HepG2 (cell line): Measurements from ENCODE around the gene ZSCAN21. TPM values are rescaled to one million over a fixed set of nuclear protein-coding genes. Genes with fewer than 3 reads are reported as not detected.

ENCODE experiments used
- ARID2 ChIP-seq: sonication (generic); formaldehyde crosslinking; IDR thresholded peaks from 2 replicates; pipeline ENCODE4 v1.8.1; 2022; ENCODE audit warnings: mild to moderate bottlenecking, missing genetic modification reagents, borderline replicate concordance
- ATRX ChIP-seq: sonication (generic); formaldehyde crosslinking; IDR thresholded peaks from 2 replicates; pipeline ENCODE4 v1.4.0; 2020; ENCODE audit warnings: missing genetic modification reagents, borderline replicate concordance
- EEA1 ChIP-seq: sonication (generic); formaldehyde crosslinking; IDR thresholded peaks from 2 replicates; pipeline ENCODE4 v1.5.1; 2020; ENCODE audit warnings: mild to moderate bottlenecking, missing genetic modification reagents, borderline replicate concordance
- NAIF1 ChIP-seq: sonication (generic); formaldehyde crosslinking; IDR thresholded peaks from 2 replicates; pipeline ENCODE4 v1.5.0; 2020; ENCODE audit warnings: mild to moderate bottlenecking, missing genetic modification reagents, borderline replicate concordance
- NR0B2 ChIP-seq: sonication (generic); formaldehyde crosslinking; IDR thresholded peaks from 2 replicates; pipeline ENCODE4 v1.4.0; 2020; ENCODE audit warnings: mild to moderate bottlenecking, missing genetic modification reagents
- PHF20 ChIP-seq: sonication (generic); formaldehyde crosslinking; IDR thresholded peaks from 2 replicates; pipeline ENCODE4 v1.5.0; 2020; ENCODE audit warnings: mild to moderate bottlenecking, missing genetic modification reagents
- RFX3 ChIP-seq: IDR thresholded peaks from 2 replicates; pipeline ENCODE4 v1.6.1; 2016; ENCODE audit warnings: missing biosample characterization, missing genetic modification reagents
- SETDB1 ChIP-seq: sonication (generic); formaldehyde crosslinking; IDR thresholded peaks from 2 replicates; pipeline ENCODE4 v1.5.1; 2020; ENCODE audit warnings: missing genetic modification reagents, mild to moderate bottlenecking, borderline replicate concordance
- ZC3H4 ChIP-seq: sonication (generic); formaldehyde crosslinking; IDR thresholded peaks from 2 replicates; pipeline ENCODE4 v1.4.0; 2020; ENCODE audit warnings: missing genetic modification reagents, borderline replicate concordance
- ZFY ChIP-seq: sonication (generic); formaldehyde crosslinking; IDR thresholded peaks from 2 replicates; pipeline ENCODE4 v1.4.0; 2020; ENCODE audit warnings: missing genetic modification reagents
- ZNF615 ChIP-seq: sonication (generic); formaldehyde crosslinking; IDR thresholded peaks from 2 replicates; pipeline ENCODE4 v1.5.0; 2020; ENCODE audit warnings: mild to moderate bottlenecking, missing genetic modification reagents, borderline replicate concordance
- polyA plus RNA-seq, 8 experiments: library from polyadenylated mRNA; depleted of rRNA in 3 of 8; stranded (reverse) in 7 of 8; unstranded in 1 of 8; fragments of >200 nt; fragmentation: Illumina TruSeq in 4 of 8; extraction: Trizol in 4 of 8; gene quantifications; 2 replicates each; pipeline versions ENCODE4 v1.2.1 to v1.2.3, GENCODE V29; 2011 to 2016; ENCODE audit warnings: low read depth in 4 of 8, missing spikeins in 1 of 8, mixed read lengths in 1 of 8; ENCODE audit not compliant: insufficient read depth in 1 of 8
- total RNA-seq, 5 experiments: library from RNA; depleted of rRNA; stranded (reverse); fragments of >200 nt; fragmentation: Illumina TruSeq; extraction: Trizol; gene quantifications; 2 replicates each; pipeline ENCODE4 v1.2.3, GENCODE V29; 2016; ENCODE audit warnings: low read depth in 1 of 5
- TF ChIP-seq, protein P1 (sequence below): conservative IDR thresholded peaks from 2 replicates; pipeline ENCODE4 v1.6.1; 2018; ENCODE audit warnings: missing genetic modification reagents

Gene ZSCAN21
- total and polyA plus RNA-seq, 2 of the 13 experiments (the other 11 are each of a cell fraction or from before 2014, with no cell fraction given) = 7.0 to 10.0 TPM

GRCh38 chr7:100003711-100004661, 45.6 kb upstream of the ZSCAN21 start (continued):
- TF ChIP-seq PHF20 (CRISPR knock-in tag) (peak; percentile 50; the same call in 1 of the 2 replicates), RFX3 (CRISPR knock-in tag) (peak; percentile 48; the same call in 1 of the 2 replicates), ZNF615 (CRISPR knock-in tag) (no peak), ZFY (CRISPR knock-in tag) (peak; percentile 43; the same call in 1 of the 2 replicates), NR0B2 (CRISPR knock-in tag) (no peak; the same call in 1 of the 2 replicates), EEA1 (CRISPR knock-in tag) (no peak; the same call in 1 of the 2 replicates), ATRX (CRISPR knock-in tag) (no peak), SETDB1 (CRISPR knock-in tag) (no peak), ARID2 (CRISPR knock-in tag) (no peak; the same call in 1 of the 2 replicates), ZC3H4 (CRISPR knock-in tag) (no peak), NAIF1 (0 out of 2 replicates have a peak, but pooled peaks have one; percentile 58)
- TF ChIP-seq, protein P1, sequence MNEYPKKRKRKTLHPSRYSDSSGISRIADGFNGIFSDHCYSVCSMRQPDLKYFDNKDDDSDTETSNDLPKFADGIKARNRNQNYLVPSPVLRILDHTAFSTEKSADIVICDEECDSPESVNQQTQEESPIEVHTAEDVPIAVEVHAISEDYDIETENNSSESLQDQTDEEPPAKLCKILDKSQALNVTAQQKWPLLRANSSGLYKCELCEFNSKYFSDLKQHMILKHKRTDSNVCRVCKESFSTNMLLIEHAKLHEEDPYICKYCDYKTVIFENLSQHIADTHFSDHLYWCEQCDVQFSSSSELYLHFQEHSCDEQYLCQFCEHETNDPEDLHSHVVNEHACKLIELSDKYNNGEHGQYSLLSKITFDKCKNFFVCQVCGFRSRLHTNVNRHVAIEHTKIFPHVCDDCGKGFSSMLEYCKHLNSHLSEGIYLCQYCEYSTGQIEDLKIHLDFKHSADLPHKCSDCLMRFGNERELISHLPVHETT (CRISPR knock-in tag) = no peak; the same call in 1 of the 2 replicates
